ENCODE measurements around the gene LCNL1.
"Not testable (repeated sequence)": the region's sequence is repeated elsewhere in the genome, so short reads cannot be mapped to it uniquely, and the experiment has no call there.

GRCh38 chr9:137004285-137004684 is 21.5 kb downstream of the LCNL1 start:
- TF ChIP-seq EZH2 (IDR thresholded peaks at IDR 0.05; ENCODE audit: low read depth) = not testable (repeated sequence)
- TF ChIP-seq CTCF (conservative IDR thresholded peaks at IDR 0.05) = peak; percentile 68
